ENCODE data around the gene MYCBPAP. TPM values are rescaled to one million over a fixed set of nuclear protein-coding genes. Genes with fewer than 3 reads are reported as not detected.

The MYCBPAP gene
- total RNA-seq, 2 donors from 2014 or later = 0.56 to 2.8 TPM

GRCh38 chr17:50559674-50560184 lies 51.5 kb downstream of the MYCBPAP start:
- intact Hi-C loops (cut with DNase I) = no loop called here
- no peak for TF ChIP-seq CTCF (IDR thresholded peaks at IDR 0.05)
- H3K9ac ChIP-seq (ENCODE audit: low read depth in 2 of 2, low read length in 2 of 2) = peak overlapping the region in 1 of 2 donors; percentile 46
- no peaks in the 10 kb centered on the region for H3K9me3 ChIP-seq
- H3K36me3 ChIP-seq = no peaks in the 10 kb centered on the region
- peaks cover 53% of the 10 kb centered on the region for H3K27me3 ChIP-seq
- no peak overlapping the region for H3K27ac ChIP-seq
- DNase-seq = peak; percentile 82
- H3K4me1 ChIP-seq = peaks cover 22% of the 10 kb centered on the region
- H3K4me3 ChIP-seq = peak overlapping the region; percentile 39

GRCh38 chr17:50560185-50560824 lies 52.1 kb downstream of the MYCBPAP start, which contains the start of gene CACNA1G:
Gene CACNA1G, plus strand, starts transcription at chr17:50560715. Its CDS starts 745 bp downstream, at chr17:50561460.
- Histone ChIP-seq H3K36me3 (no peaks in the 10 kb centered on the region), H3K27ac (no peak within 1 kb of the TSS), H3K9ac (ENCODE audit: low read depth in 2 of 2, low read length in 2 of 2) (peak within 1 kb of the TSS in 1 of 2 donors; percentile 46), H3K4me3 (peak within 1 kb of the TSS; percentile 39), H3K9me3 (no peaks in the 10 kb centered on the region), H3K27me3 (peaks cover 54% of the 10 kb centered on the region), H3K4me1 (peaks cover 22% of the 10 kb centered on the region)
- no peak for TF ChIP-seq CTCF (IDR thresholded peaks at IDR 0.05)
- intact Hi-C loops (cut with DNase I) = no loop called here
- DNase-seq = peak; percentile 92

- intact Hi-C loops (cut with DNase I) = no loop called here
- H3K4me1 ChIP-seq = peaks cover 22% of the 10 kb centered on the region
- no peaks in the 10 kb centered on the region for H3K36me3 ChIP-seq
- H3K27me3 ChIP-seq = peaks cover 58% of the 10 kb centered on the region
- H3K4me3 ChIP-seq = peak overlapping the region; percentile 39
- H3K9ac ChIP-seq (ENCODE audit: low read depth in 2 of 2, low read length in 2 of 2) = no peak overlapping the region
- H3K9me3 ChIP-seq = no peaks in the 10 kb centered on the region
- TF ChIP-seq CTCF (IDR thresholded peaks at IDR 0.05) = no peak
- DNase-seq = no peak
- H3K27ac ChIP-seq = no peak overlapping the region
Observed at GRCh38 chr17:50560931-50561745, 52.9 kb downstream of the MYCBPAP start.

GRCh38 chr17:50561746-50562141 lies 53.5 kb downstream of the MYCBPAP start:
- H3K27me3 ChIP-seq = peaks cover 58% of the 10 kb centered on the region
- peaks cover 22% of the 10 kb centered on the region for H3K4me1 ChIP-seq
- intact Hi-C loops (cut with DNase I) = no loop called here

More at GRCh38 chr17:50561746-50562141, 53.5 kb downstream of the MYCBPAP start:
- no peak for DNase-seq
- Histone ChIP-seq H3K4me3 (no peak overlapping the region), H3K9me3 (no peaks in the 10 kb centered on the region), H3K27ac (no peak overlapping the region), H3K36me3 (no peaks in the 10 kb centered on the region), H3K9ac (ENCODE audit: low read depth in 2 of 2, low read length in 2 of 2) (no peak overlapping the region)
- no peak for TF ChIP-seq CTCF (IDR thresholded peaks at IDR 0.05)
